Measurements from ENCODE around the gene SLC14A1. TPM values are rescaled to one million over a fixed set of nuclear protein-coding genes. Genes with fewer than 3 reads are reported as not detected.

The SLC14A1 gene
- total and polyA plus RNA-seq, 2 experiments from 2014 or later = 0.21 to 0.53 TPM

- TF ChIP-seq CTCF (conservative IDR thresholded peaks at IDR 0.05; ENCODE audit: low read depth in 2 of 2) (no peak), ZNF331 (CRISPR knock-in tag; IDR thresholded peaks at IDR 0.05; ENCODE audit: low read depth) (no peak), POLR2AphosphoS5 (IDR thresholded peaks at IDR 0.05; ENCODE audit: low read depth) (no peak), ZNF114 (CRISPR knock-in tag; IDR thresholded peaks at IDR 0.05) (no peak)
These were observed 39.5 kb upstream of the SLC14A1 start (continued) for GRCh38 chr18:45684341-45685115.

DNA sequence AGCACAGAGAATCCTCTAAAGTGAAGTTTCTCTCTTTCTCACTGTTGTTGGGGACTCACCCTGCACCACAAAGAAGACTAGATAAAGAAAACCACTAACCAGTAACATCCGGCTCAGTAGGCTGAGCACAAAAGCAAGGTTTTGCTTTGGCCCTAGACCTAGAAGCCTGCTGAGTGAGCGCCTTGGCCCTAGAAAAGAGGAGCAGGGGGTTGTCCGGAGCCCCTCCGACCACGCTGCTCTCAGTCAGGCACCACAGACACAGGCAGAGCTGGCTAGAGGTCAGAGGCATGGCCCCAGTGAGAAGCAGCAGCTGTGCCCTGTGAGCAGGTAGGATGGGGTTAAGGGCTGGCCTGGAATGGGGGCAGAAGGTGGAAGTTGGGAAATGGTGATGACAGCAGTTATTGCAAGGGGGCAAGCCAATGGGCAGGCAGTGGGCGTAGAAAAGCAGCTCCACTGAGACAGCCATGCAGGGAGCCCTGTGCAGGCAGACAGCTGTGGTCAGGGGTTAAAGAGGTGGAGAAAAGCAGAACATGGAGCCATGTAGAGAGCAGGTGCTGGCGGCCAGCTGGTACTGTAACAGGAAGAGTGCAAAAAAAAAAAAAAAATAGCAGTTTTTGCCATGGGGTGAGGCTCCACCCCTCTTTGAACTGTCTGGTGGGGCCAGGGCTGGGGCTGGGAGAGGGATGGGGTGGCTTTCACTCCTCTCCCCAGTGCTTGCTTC lies 36.9 kb upstream of the SLC14A1 start:
- H3K27me3 ChIP-seq (ENCODE audit: insufficient read depth) = no peaks in the 10 kb centered on the region
- H3K9me3 Mint-ChIP-seq = no peaks in the 10 kb centered on the region
- 0 out of 2 replicates have a peak overlapping the region, but pooled peaks have one; percentile 19 for H3K4me2 ChIP-seq
- no peaks in the 10 kb centered on the region for H3K79me2 ChIP-seq (replicated peaks; ENCODE audit: insufficient read depth)
- H2AFZ ChIP-seq = peak overlapping the region; percentile 95
- H3K36me3 Mint-ChIP-seq (ENCODE audit: low read depth) = peaks cover 2% of the 10 kb centered on the region; the same call in 1 of the 3 replicates
- no peaks in the 10 kb centered on the region for H3K9me2 ChIP-seq (ENCODE audit: insufficient read depth)
- no peaks in the 10 kb centered on the region for H3K36me3 ChIP-seq (ENCODE audit: insufficient read depth)
- H4K20me1 ChIP-seq (replicated peaks; ENCODE audit: insufficient read depth) = no peaks in the 10 kb centered on the region
- ATAC-seq = peak; percentile 23
- H3K4me1 Mint-ChIP-seq = peaks cover 38% of the 10 kb centered on the region
- peaks cover 10% of the 10 kb centered on the region for H3K4me1 ChIP-seq (ENCODE audit: insufficient read depth)
- H3K4me3 ChIP-seq = no peak overlapping the region
- no peak for DNase-seq (ENCODE audit: low spot score)
- no peaks in the 10 kb centered on the region for H3F3A ChIP-seq (replicated peaks; ENCODE audit: low read depth)
- no peak overlapping the region for H3K27ac ChIP-seq (ENCODE audit: low read depth)
- H3K27me3 Mint-ChIP-seq (ENCODE audit: insufficient read depth, low read depth, poor library complexity) = peaks cover 5% of the 10 kb centered on the region
- H3K27ac Mint-ChIP-seq = peak overlapping the region; percentile 32
- H3K4me3 Mint-ChIP-seq = no peak overlapping the region
- TF ChIP-seq CREB1 (CRISPR knock-in tag; IDR thresholded peaks at IDR 0.05; ENCODE audit: low read depth) (no peak), STAT1 (IDR thresholded peaks at IDR 0.05; ENCODE audit: unreplicated experiment) (no peak), REST (IDR thresholded peaks at IDR 0.05; ENCODE audit: unreplicated experiment) (no peak), CTCF (conservative IDR thresholded peaks at IDR 0.05; ENCODE audit: low read depth in 2 of 2) (no peak), ETS1 (IDR thresholded peaks at IDR 0.05) (no peak), EZH2 (IDR thresholded peaks at IDR 0.05; ENCODE audit: low read depth, unreplicated experiment) (no peak), ZNF331 (CRISPR knock-in tag; IDR thresholded peaks at IDR 0.05; ENCODE audit: low read depth) (no peak), ZNF114 (CRISPR knock-in tag; IDR thresholded peaks at IDR 0.05) (no peak)

Measured in GM23338 (cell line).